Thyroid gland (tissue), 4 donors: ENCODE results near the gene CSMD2.

Experiments
- CTCF ChIP-seq, 6 experiments: fragments of 200-600 bp in 3 of 6; fragments of 450-650 bp in 3 of 6; sonication (generic) in 3 of 6; IDR thresholded peaks; one replicate each; pipeline ENCODE4 v1.5.1; 2016 to 2019; ENCODE audit warnings: antibody characterized with exemption in 6 of 6, mild to moderate bottlenecking in 2 of 6, inconsistent platforms in 1 of 6, moderate library complexity in 1 of 6
- POLR2A ChIP-seq, 2 donors: fragments of 450-650 bp; IDR thresholded peaks; one replicate each; pipeline ENCODE4 v1.6.1; 2017; ENCODE audit warnings: antibody characterized with exemption in 2 of 2, mild to moderate bottlenecking in 2 of 2, moderate library complexity in 1 of 2

GRCh38 chr1:33724348-33724747 lies 440.7 kb downstream of the CSMD2 start:
- TF ChIP-seq POLR2A (IDR thresholded peaks at IDR 0.05) = no peak
- TF ChIP-seq CTCF (IDR thresholded peaks at IDR 0.05) = no peak
